NCI-H345 treated with DMSO at 0.1 percent for 48 hours (cell line): ENCODE data around the gene MRPS2.
A peak's percentile ranks its signal among the peaks of the same experiment; 100 is the strongest.

Experiments used
- DNase-seq: peaks from one replicate; lab custom pipeline; 2025; ENCODE audit not compliant: unreplicated experiment; lab: John Stamatoyannopoulos, UW

The MRPS2 gene

DNA sequence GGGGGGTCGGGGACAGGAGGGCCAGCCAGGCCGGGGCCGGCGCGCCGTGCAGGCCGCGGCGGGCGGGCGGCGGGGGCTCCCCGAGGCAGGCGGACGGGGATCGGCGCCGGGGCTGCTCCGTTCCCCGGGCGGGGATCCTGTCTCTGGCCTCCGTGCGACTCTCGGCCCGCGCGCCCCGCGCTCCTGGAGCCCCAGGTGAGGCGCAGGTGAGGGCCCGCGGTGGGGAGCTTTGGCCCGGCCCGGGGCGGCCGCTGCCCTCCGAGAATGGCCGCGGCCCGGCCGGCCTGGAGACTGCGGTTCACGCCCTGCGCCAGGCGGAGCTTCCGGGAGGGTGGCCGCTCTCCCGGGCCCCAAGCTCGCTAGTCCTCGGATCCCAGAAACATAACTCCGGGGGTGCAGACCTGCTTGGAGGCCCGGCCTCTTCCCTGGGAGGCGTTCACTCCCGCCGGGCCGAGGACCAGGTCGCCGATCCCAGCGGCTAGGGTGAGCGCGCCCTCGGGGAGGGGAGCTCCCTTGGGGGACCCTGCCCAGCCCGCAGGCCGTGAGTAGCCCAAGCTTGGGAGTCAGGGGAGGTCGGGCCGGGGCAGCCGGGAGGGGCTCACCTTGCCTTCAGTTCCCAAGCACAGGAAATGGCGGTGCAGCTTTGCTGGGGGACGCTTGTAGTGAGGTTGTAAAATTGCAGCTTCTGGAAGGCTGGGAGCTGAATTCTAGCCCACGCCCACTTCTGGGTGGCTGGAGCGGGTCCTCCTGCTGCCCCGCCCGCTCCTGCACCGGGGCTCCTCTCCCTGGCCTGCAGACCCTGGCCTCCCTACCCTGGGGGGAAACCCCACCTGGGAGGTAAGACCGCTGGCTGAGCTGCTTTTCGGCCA lies 20.2 kb upstream of the MRPS2 start:
- peak; percentile 27 for DNase-seq

DNA sequence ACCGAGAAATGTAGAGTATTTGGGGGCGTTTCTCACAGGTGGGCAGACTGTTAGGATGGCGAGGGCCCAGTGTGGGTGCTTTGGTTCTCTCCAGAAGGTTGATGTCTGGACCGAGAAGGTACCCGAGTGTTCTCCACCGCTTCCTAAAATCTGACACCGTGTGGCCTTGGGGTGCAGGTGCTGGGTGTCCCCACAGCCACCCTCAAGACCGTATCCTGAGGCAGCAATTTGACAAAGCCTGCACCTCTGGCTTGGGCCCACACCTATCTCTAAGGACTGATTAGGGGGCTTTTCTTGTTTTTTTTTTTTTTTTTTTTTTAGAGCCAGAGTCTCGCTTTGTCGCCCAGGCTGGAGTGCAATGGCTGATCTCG lies 19.6 kb upstream of the MRPS2 start:
- no peak for DNase-seq

GRCh38 chr9:135482015-135482754 lies 18.3 kb upstream of the MRPS2 start:
- DNase-seq = no peak

GRCh38 chr9:135484460-135485277 lies 15.8 kb upstream of the MRPS2 start:
- no peak for DNase-seq

GRCh38 chr9:135485385-135485784 lies 15.1 kb upstream of the MRPS2 start:
- no peak for DNase-seq

DNA sequence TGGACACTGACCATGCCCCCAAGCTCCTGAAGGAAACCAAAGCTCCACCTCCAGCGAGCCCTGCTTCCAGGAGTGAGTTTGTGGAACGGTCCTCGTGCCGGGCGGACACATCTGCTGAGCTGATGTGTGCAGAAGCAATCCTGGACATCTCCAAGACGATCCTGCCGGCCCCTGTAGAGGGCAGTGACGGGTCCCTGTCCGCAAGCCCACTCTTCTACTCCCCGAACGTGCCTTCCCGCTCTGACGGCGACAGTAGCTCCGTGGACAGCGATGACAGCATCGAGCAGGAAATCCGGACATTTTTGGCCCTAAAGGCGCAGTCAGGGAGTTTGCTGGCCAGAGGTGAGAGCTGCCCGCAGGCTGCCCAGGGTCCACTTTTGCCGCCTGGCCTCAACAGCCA lies 14.7 kb upstream of the MRPS2 start:
- no peak for DNase-seq

- no peak for DNase-seq
Observed at GRCh38 chr9:135486267-135487065, 14.0 kb upstream of the MRPS2 start.

- no peak for DNase-seq
Observed at GRCh38 chr9:135487281-135488012, 13.0 kb upstream of the MRPS2 start.

DNA sequence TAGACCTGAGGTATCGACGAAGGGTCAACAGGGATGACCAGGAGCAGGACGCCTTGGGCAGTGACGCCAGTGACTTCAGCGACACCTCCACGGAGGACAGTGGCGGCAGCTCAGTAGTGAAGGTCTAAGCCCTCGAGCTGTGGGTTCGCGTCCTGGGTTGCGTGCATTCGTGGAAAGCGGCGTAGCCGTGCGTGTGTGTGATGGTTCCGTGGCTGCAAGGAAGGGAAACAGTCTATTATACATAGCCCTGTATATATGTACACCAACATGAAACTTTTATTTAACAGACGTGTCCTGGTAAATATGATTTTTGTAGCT lies 12.5 kb upstream of the MRPS2 start:
- DNase-seq = no peak

DNA sequence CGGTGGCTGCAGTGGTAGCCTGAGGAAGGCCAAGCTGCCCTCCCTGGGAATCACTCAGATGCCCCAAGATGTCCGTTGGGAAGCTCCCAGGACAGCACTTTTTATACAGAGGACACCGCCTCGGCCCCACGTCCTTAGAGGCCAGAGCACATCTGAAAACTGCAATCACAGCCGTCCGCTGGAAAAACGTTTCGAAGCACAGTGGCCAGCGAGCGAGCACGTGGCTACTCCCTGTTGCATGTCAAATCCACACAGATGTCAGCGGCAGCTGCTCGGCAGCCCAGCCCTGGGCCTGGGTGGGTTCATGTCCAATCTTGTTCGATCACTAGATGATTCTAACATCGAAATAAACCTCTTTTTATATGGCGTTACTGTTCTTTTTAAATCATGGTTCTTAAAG lies 12.0 kb upstream of the MRPS2 start:
- no peak for DNase-seq

- DNase-seq = no peak
Observed at GRCh38 chr9:135489188-135489906, 11.1 kb upstream of the MRPS2 start.

DNA sequence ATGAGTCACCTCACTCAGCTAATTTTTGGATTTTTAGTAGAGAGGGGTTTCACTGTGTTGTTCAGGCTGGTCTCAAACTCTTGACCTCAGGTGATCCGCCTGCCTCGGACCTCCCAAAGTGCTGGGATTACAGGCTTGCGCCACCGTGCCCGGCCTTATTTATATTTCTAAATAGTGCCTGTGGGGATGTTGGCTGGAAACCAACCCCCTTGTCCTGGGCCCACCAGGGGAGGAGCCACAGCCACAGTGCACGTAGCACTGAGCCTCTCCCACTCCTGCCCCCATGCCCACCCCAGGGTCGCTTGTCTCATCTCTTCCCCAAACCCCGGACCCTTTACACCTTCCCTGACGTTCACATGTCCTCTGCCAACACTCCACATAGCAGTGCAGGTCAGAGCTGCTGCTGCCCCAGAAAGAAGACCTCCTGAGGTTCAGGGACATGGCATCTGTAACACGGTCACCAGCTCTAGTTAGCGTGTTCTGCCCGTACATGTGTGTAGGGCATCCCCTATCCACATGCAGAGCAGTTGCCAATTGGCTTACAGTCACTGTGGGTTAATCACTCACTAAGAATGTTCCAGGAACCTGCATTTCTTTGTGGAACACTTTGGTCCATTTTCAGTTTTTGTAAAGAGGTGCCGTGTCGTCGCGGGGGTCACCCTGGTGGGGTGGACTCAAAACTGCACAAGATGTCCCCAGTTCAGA lies 10.2 kb upstream of the MRPS2 start:
- DNase-seq = no peak

GRCh38 chr9:135490980-135491464 lies 9.5 kb upstream of the MRPS2 start:
- no peak for DNase-seq

DNA sequence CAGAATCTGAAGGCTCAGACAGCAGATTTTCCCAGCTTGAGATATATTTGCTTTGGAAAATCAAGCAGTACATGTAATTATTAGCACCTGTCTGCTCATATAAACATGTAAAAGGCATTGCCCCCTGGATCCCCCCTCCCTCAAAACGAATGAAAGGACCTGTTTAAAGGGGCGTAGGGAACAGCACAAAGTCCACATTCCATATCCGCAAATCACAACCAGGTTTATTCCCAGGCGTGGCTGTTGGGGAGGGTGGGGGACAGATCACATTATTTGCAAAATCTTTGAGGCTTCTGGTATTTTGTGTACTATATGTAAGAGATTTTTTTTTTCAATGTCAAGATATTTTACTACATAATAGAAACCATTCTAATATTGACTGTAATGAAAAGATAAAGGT lies 8.7 kb upstream of the MRPS2 start:
- no peak for DNase-seq

DNA sequence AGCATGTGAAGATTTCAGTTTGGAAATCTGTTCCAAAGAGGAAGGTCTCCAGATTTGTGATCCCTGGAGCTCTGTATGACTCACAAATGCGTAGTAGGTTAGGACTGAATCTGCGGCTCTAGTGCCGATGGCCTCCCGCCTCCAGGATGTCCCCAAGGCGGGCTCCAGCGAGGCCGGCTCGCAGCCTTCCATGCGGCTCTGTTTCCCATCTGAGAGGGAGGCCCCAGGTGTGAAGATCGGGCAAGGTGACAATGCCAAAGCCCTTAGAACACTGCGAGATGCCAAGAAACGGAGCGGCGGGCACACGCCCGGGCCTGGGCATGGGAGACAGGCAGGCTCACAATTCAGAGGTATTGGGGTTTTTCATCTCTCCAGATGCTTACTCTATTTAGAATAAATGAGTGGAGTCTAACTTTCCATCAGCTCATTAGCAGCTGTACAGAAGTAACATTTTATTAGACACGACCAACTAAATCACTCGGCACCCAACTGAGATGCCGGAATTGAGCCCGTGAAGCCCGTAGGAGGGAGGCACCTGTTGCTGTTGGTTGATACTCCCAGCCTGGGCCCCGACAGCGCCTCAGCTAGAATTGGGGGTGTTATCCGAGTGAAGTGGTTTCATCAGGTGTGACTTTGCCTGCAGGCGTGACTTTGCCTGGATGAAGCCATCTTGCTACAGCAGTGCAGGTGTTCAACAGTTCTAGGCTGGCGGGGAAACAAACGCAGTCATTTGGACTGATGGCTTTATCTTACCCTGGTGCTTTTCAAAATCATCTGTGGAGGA lies 7.4 kb upstream of the MRPS2 start:
- no peak for DNase-seq

DNA sequence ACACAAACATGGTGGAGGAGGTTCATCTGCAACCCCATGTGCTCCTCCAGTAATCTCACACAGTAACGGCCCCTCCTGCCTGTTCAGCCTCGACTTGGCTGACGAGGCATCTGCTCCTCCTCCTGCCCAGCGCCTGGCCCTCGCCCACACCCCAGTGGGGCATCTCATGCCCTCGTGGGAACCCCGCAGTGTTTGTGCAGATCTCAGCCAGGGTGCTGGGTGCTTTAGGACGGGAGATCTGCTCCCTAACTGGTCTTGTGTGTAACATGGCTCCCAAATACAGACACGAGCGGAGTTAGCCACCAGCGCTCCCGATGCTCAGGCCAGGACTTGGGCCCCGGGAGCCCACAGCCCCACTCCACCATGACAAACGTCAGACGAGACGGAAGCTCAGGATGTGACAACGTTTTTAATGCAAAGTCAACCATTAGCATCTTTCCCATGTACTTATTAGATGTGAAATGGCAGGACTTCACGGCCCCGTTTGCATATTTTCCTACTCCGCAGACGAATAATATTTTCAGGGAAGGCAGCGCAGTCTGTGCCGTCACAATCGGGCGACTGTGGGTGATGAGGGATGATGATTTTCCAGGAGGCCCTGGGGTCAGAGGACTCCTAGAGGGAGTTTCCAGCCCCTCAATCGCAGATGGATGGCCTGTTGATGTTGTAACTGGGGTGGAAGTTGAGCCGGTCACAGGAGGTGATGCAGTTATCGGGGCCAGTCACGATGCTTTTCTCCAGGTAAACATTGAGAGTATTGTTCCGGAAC lies 5.5 kb upstream of the MRPS2 start:
- no peak for DNase-seq

GRCh38 chr9:135498381-135499126 lies 1.9 kb upstream of the MRPS2 start:
- no peak for DNase-seq
